ENCODE measurements around the gene ARHGAP29.

DNA sequence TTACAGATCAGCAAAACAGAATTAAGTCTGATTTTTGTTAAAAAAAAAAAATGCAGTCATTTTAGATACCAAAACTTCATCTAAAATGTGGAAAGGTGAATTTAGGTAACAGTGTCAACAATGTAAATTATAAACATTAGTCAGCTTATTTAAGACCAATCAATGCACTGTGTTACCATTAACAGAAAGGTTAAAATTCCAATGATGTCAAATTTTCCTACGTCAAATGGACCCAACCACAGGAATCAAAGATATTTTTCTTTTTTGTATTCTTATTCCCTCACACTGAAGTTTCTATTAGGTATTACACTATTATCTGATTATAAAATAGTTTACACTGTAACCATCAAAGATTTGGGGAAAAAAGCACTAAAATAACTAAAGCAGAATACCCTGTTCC, 6.5 kb downstream of the ARHGAP29 start:
- no peak for TF ChIP-seq POLR2A (IDR thresholded peaks at IDR 0.05)
- TF ChIP-seq, protein P1, sequence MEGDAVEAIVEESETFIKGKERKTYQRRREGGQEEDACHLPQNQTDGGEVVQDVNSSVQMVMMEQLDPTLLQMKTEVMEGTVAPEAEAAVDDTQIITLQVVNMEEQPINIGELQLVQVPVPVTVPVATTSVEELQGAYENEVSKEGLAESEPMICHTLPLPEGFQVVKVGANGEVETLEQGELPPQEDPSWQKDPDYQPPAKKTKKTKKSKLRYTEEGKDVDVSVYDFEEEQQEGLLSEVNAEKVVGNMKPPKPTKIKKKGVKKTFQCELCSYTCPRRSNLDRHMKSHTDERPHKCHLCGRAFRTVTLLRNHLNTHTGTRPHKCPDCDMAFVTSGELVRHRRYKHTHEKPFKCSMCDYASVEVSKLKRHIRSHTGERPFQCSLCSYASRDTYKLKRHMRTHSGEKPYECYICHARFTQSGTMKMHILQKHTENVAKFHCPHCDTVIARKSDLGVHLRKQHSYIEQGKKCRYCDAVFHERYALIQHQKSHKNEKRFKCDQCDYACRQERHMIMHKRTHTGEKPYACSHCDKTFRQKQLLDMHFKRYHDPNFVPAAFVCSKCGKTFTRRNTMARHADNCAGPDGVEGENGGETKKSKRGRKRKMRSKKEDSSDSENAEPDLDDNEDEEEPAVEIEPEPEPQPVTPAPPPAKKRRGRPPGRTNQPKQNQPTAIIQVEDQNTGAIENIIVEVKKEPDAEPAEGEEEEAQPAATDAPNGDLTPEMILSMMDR (IDR thresholded peaks at IDR 0.05): no peak

All from adrenal gland (tissue), 5 donors.